Measurements from ENCODE around the gene POU2AF1.
A peak's percentile ranks its signal among the peaks of the same experiment; 100 is the strongest.

The POU2AF1 gene

GRCh38 chr11:111354601-111354891 is 24.5 kb downstream of the POU2AF1 start:
- peak overlapping the region in 7 of 11 experiments; percentile 1 to 31 (median 23); a peak in 7 of 22 replicates for H3K4me2 ChIP-seq

GRCh38 chr11:111353776-111354600 is 25.1 kb downstream of the POU2AF1 start:
- H3K36me3 ChIP-seq = peaks cover 0 to 90% (median 72%) of the 10 kb centered on the region in 11 experiments; a peak in 16 of 22 replicates
- peak overlapping the region in 4 of 11 experiments; percentile 7 to 29 (median 18); a peak in 3 of 22 replicates for H3K27ac ChIP-seq
- peaks cover 12 to 30% (median 18%) of the 10 kb centered on the region in 10 experiments; a peak in 18 of 20 replicates for H3K4me1 ChIP-seq
- no peak overlapping the region for H3K9ac ChIP-seq
- TF ChIP-seq Cebpa-rat (IDR thresholded peaks at IDR 0.05) = no peak
- H4K20me1 ChIP-seq = peaks cover 0 to 12% (median 0%) of the 10 kb centered on the region in 11 experiments; a peak in 3 of 22 replicates
- peak overlapping the region in 7 of 11 experiments; percentile 1 to 31 (median 23); a peak in 7 of 22 replicates for H3K4me2 ChIP-seq
- H3K27me3 ChIP-seq = no peaks in the 10 kb centered on the region
- H3K9me3 ChIP-seq (replicated peaks in 1 of 11) = peaks cover 0 to 8% (median 0%) of the 10 kb centered on the region in 11 experiments; a peak in 6 of 22 replicates
- no peak overlapping the region; a peak in 1 of 20 replicates for H3K4me3 ChIP-seq

More at GRCh38 chr11:111354601-111354891, 24.5 kb downstream of the POU2AF1 start:
- H3K4me3 ChIP-seq = no peak overlapping the region; a peak in 1 of 20 replicates
- H3K27ac ChIP-seq = peak overlapping the region in 3 of 11 experiments; percentile 7 to 29 (median 18); a peak in 3 of 22 replicates
- H3K27me3 ChIP-seq = no peaks in the 10 kb centered on the region
- H3K36me3 ChIP-seq = peaks cover 0 to 95% (median 75%) of the 10 kb centered on the region in 11 experiments; a peak in 16 of 22 replicates
- TF ChIP-seq Cebpa-rat (IDR thresholded peaks at IDR 0.05) = no peak
- peaks cover 12 to 35% (median 18%) of the 10 kb centered on the region in 10 experiments; a peak in 18 of 20 replicates for H3K4me1 ChIP-seq
- H3K9ac ChIP-seq = no peak overlapping the region
- peaks cover 0 to 16% (median 0%) of the 10 kb centered on the region in 11 experiments; a peak in 3 of 22 replicates for H4K20me1 ChIP-seq
- peaks cover 0 to 8% (median 0%) of the 10 kb centered on the region in 11 experiments; a peak in 6 of 22 replicates for H3K9me3 ChIP-seq (replicated peaks in 1 of 11)

- no peak for TF ChIP-seq Cebpa-rat (IDR thresholded peaks at IDR 0.05)
- Histone ChIP-seq H4K20me1 (peaks cover 0 to 8% (median 0%) of the 10 kb centered on the region in 11 experiments; a peak in 2 of 22 replicates), H3K4me2 (no peak overlapping the region), H3K4me1 (peaks cover 12 to 30% (median 16%) of the 10 kb centered on the region in 10 experiments; a peak in 18 of 20 replicates), H3K36me3 (peaks cover 0 to 81% (median 68%) of the 10 kb centered on the region in 11 experiments; a peak in 16 of 22 replicates), H3K9ac (no peak overlapping the region), H3K27ac (peak overlapping the region in 2 of 11 experiments; percentile 19 to 21; a peak in 2 of 22 replicates), H3K9me3 (replicated peaks in 1 of 11) (peaks cover 0 to 8% (median 0%) of the 10 kb centered on the region in 11 experiments; a peak in 6 of 22 replicates), H3K27me3 (no peaks in the 10 kb centered on the region), H3K4me3 (no peak overlapping the region)
Measured at GRCh38 chr11:111352935-111353710, 26.0 kb downstream of the POU2AF1 start.

- Histone ChIP-seq H3K27me3 (no peaks in the 10 kb centered on the region), H3K36me3 (peaks cover 0 to 73% (median 61%) of the 10 kb centered on the region in 11 experiments; a peak in 16 of 22 replicates), H3K27ac (no peak overlapping the region), H3K4me2 (no peak overlapping the region), H3K9me3 (replicated peaks in 1 of 11) (peaks cover 0 to 8% (median 0%) of the 10 kb centered on the region in 11 experiments; a peak in 6 of 22 replicates), H3K4me1 (peaks cover 12 to 30% (median 19%) of the 10 kb centered on the region in 10 experiments; a peak in 18 of 20 replicates), H4K20me1 (peaks cover 0 to 1% (median 0%) of the 10 kb centered on the region in 11 experiments; a peak in 2 of 22 replicates), H3K4me3 (no peak overlapping the region), H3K9ac (no peak overlapping the region)
- TF ChIP-seq Cebpa-rat (IDR thresholded peaks at IDR 0.05) = no peak
Measured at GRCh38 chr11:111352231-111352746, 26.8 kb downstream of the POU2AF1 start.

- peaks cover 12 to 31% (median 19%) of the 10 kb centered on the region in 10 experiments; a peak in 18 of 20 replicates for H3K4me1 ChIP-seq
- H3K36me3 ChIP-seq = peaks cover 0 to 65% (median 53%) of the 10 kb centered on the region in 11 experiments; a peak in 16 of 22 replicates
- H3K27ac ChIP-seq = no peak overlapping the region
- TF ChIP-seq Cebpa-rat (IDR thresholded peaks at IDR 0.05) = no peak
- no peak overlapping the region for H3K9ac ChIP-seq
- no peak overlapping the region for H3K4me3 ChIP-seq
- H3K9me3 ChIP-seq (replicated peaks in 1 of 11) = peaks cover 0 to 8% (median 0%) of the 10 kb centered on the region in 11 experiments; a peak in 6 of 22 replicates
- H3K4me2 ChIP-seq = no peak overlapping the region
- H4K20me1 ChIP-seq = no peaks in the 10 kb centered on the region; a peak in 2 of 22 replicates
- no peaks in the 10 kb centered on the region for H3K27me3 ChIP-seq
Measured at GRCh38 chr11:111351374-111352055, 27.6 kb downstream of the POU2AF1 start.

DNA sequence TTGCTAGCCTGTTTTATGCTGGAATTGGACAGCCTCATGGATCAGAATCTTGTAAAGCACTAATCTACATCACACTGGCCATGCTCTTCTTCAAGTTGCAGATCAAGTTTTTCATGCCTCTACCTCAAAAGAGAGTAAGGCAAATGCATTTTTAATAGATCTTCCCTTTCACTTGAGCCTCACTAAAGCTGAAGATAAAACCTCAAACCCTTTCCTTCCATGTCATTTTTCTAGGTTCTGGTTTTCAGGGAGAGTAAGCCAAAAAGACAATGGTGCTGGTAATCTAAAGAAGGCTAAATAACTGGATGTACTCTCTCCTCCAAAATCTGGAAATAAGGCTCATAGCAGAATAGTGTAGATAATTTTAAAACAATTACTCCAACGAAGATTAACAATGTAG is 28.3 kb downstream of the POU2AF1 start:
- Histone ChIP-seq H3K27ac (no peak overlapping the region), H3K4me1 (peaks cover 12 to 24% (median 17%) of the 10 kb centered on the region in 10 experiments; a peak in 18 of 20 replicates), H3K27me3 (no peaks in the 10 kb centered on the region), H3K4me2 (no peak overlapping the region), H3K9ac (no peak overlapping the region), H3K36me3 (peaks cover 0 to 58% (median 46%) of the 10 kb centered on the region in 11 experiments; a peak in 16 of 22 replicates), H3K9me3 (replicated peaks in 1 of 11) (peaks cover 0 to 8% (median 0%) of the 10 kb centered on the region in 11 experiments; a peak in 6 of 22 replicates), H4K20me1 (no peaks in the 10 kb centered on the region; a peak in 2 of 22 replicates), H3K4me3 (no peak overlapping the region)
- TF ChIP-seq Cebpa-rat (IDR thresholded peaks at IDR 0.05) = no peak

DNA sequence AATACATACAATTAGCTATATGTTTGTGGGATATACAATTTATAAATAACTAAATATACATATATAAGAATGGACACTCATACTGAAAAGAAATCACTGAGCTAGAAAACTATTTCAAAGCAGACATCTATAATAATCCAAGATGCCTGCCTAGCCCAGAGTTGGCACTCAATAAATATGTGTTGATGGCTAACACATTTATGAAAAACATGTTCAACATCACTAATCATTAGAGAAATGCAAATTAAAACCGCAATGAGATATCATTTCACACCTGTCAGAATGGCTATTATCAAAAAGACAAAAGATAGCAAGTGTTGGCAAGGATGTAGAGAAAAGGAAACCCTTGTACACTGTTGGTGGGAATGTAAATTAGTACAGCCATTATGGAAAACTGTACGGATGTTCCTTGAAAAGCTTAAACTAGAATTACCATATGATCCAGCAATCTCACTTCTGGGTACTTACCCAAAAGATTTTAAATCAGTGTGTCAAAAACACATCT is 29.8 kb downstream of the POU2AF1 start:
- no peaks in the 10 kb centered on the region; a peak in 1 of 22 replicates for H4K20me1 ChIP-seq
- no peak overlapping the region for H3K27ac ChIP-seq
- peaks cover 0 to 4% (median 0%) of the 10 kb centered on the region in 11 experiments; a peak in 4 of 22 replicates for H3K9me3 ChIP-seq (replicated peaks in 1 of 11)
- H3K27me3 ChIP-seq = no peaks in the 10 kb centered on the region
- H3K4me2 ChIP-seq = no peak overlapping the region
- H3K4me3 ChIP-seq = no peak overlapping the region
- peaks cover 0 to 42% (median 30%) of the 10 kb centered on the region in 11 experiments; a peak in 16 of 22 replicates for H3K36me3 ChIP-seq
- H3K9ac ChIP-seq = no peak overlapping the region
- peaks cover 0 to 8% (median 2%) of the 10 kb centered on the region in 10 experiments; a peak in 13 of 20 replicates for H3K4me1 ChIP-seq
- TF ChIP-seq Cebpa-rat (IDR thresholded peaks at IDR 0.05) = no peak

Measured in BLaER1 treated with 17β-estradiol and CSF1 and Interleukin-3, amounts not matched to agents 10 nM and 100 nM (cell line).